ENCODE results near the gene GABRG3.

Gene GABRG3

DNA sequence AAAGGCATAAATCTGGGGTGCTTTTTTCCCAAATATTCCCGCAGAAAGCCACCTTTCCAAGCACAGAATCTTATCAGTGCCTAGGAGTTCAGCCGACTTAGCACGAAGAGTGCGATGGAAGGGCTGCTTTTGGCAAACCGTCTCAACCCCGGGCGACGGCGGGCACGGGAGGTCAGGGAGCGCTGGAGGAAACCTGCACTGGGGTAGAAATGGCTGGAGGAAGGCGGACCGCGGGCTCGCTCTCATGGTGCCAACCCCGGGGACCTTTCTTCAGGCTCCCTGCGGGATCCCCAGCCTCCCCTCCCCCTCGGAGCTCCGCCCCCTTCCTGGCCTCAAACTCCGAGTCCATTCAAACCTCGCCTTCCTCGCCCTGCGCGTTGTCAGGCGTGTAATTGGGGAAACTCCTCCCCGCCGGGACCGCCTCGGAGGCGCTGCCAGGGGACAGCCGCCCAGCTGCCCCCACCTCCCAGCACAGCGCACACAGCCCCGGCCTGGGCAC lies at the start of gene GABRG3:
Gene GABRG3, plus strand, starts transcription at position 470 of the 499 bp plus-strand sequence.
- DNase-seq (ENCODE audit: low read depth, low spot score) = no peak

DNA sequence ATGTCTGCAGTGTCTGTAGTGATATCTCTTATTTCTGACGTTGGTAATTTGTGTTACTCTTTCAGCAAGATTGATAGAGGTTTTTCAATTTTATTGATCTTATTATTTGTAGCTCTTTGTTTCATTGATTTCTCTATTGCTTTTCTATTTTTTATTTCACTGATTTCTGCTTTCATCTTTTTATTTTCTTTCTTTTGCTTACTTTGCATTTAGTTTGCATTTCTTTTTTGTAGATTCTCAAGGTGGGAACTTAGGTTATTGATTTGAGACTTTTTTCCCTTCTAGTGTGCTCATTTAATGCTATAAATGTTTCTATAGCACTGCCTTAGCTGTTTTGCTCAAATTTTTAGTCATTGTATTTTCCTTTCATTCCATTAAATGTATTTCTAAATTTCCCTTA lies 49.5 kb upstream of the GABRG3 start:
- DNase-seq (ENCODE audit: low read depth, low spot score) = no peak

DNA sequence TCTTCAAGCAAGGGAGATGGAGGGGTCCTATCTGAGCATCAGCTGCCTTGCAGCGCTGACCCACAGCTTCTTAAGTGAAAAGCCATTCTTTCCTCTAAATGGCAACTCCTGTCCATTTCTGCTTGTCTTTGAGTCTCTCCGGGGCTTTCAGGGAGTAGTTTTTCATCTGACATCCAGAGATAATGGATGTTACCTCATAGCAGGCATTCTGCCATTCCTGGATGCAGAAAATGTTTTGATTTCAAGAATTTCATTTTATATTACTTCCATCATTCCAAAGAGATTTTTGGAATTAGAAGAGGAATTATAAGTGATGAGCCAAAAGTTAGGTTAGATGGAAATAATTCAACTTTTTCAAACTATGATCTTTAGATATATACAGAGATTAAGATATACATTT lies 44.9 kb upstream of the GABRG3 start:
- DNase-seq (ENCODE audit: low read depth, low spot score) = no peak

DNA sequence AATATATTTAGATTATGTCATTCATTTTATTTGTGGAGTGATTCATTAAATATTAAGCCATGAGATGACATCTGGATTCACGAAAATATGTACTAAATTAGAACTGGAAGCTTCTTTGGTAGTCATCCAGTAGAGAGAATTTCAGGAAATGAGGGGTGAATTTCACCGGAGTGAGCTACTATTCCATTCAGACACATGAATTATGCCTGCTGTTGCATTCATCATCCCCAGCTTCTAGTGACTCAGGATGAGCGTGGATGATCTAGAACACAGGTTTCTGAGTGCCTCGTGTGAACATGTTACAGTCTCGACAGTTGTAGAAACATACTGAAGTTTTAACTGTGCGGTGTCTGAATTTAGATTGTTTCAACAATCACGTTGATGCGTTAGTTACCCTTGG lies 42.9 kb upstream of the GABRG3 start:
- no peak for DNase-seq (ENCODE audit: low read depth, low spot score)

DNA sequence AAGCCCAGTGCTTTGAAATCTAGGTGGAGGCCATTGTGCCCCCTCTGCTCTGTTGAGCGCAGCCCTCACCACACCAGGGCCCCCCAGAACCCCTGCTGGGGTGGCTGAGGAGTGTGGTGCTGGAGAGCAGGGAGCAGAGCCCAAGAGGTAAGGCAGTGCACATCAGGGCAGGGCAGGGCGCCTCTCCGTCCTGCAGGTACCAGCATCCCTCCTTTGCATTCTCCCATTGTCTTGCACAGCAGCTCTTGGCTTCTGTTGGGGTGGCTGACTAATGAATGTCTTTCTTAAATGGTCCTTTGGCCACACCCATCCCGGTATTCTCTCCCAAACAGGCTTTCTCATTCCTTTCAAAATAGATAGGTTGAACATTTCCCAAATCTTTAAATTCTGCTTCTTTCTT lies 41.4 kb upstream of the GABRG3 start:
- DNase-seq (ENCODE audit: low read depth, low spot score) = no peak

DNA sequence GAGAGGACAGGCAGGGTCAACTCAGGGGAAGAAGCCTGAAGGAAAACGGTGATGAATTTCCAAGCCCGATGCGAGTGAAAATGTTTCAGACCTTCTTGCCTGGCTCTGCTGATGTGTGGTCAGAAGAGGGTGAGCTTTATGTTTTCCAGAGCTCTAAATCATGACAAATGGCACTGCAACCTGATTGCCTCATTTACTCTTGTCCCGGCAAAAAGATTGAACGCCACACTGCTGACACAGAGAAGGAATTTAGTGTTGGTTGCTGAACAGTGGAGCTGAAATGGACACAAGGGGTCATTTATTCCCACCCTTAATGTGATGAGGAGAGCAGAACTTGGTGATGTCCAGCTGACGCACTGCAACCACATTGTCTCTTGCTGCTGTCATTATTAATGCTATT lies 36.1 kb upstream of the GABRG3 start:
- no peak for DNase-seq (ENCODE audit: low read depth, low spot score)

DNA sequence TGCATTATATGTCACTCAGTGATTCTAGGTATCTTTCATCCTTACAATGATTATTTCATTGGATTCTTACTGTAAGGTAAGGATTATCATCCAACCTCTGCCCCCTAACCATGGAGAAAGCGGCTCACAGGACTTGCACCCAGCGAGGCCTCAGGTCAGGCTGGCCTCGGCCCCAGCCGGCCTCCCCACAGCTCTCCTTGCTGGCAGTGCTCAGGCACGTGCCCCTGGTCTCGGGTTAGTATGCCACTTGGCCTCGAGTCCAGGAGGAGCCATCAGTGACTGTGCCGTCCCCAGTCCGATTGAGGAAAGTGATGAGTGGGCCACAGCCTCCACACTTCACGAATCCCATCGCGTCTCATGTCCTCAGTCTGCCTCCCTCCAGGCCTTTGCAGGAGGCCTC lies 35.7 kb upstream of the GABRG3 start:
- DNase-seq (ENCODE audit: low read depth, low spot score) = no peak

DNA sequence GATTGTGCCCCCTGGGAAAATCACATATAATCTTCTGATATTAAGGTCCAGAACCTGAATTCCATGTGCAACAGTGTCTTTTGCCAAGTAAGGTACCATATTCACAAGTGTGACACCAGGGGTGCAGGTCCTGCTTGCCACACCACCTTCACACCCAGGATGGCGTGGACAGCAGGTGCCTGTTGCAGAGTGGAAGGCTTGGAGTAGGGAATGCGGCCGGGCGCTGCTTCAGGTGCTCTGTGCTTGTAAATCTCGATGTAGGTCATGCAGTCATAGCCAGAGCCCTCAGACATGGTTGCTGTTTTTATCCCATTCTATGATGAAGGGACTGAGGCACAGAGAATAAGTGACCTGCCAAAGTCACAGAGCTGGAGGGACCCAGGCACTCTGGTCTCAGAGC lies 34.5 kb upstream of the GABRG3 start:
- DNase-seq (ENCODE audit: low read depth, low spot score) = no peak

DNA sequence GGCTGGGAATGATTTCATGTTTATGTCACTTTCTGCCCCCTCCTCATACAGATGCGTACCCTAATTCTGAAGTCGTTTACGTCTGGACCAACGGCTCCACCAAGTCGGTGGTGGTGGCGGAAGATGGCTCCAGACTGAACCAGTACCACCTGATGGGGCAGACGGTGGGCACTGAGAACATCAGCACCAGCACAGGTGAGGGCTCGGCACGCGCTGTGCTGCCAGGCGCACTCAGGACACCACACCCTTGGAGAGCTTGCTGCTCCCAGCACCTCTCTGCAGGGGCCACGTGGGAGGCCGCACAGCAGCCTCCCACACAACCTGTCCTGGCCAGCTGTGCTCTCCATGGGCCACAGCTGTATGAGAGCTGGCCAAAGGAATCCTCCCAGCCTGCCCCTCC lies 33.8 kb upstream of the GABRG3 start:
- DNase-seq (ENCODE audit: low read depth, low spot score) = no peak

DNA sequence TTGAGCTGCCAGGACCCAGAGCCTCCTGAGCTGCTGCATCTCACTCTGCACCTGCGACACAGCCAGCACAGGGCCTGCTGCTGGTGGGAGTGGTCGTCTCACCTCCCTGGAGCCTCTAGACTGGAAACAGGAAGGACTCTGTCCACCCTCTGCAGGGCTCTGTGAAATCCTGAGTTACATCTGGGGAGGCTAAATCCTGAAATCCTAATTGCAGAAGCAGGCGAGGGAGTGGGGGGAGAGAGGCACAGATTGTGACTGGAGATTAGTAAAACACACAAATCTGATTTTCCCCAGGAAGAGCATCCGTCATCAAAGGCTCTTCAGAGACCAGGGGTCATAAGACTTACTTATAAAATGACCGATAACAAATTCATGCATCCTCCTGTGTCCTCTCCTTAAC lies 31.6 kb upstream of the GABRG3 start:
- DNase-seq (ENCODE audit: low read depth, low spot score) = no peak

DNA sequence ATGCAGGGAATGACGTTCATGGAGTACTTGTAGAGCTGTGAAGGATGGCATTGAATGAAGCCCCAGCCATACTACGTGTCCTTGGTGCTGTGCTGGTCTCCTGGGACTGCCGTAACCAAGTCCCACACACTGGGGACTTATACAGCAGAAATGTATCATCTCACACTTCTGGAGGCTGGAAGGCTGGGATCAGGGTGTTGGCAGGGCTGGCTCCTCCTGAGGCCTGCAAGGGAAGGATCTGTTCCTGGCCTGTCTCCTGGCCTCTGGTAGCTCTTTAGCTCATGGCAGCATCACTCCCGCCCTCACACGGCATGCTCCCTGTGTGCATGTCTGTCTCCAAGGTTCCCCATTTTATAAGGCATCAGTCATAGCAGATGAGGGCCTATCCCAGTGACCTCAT lies 29.5 kb upstream of the GABRG3 start:
- DNase-seq (ENCODE audit: low read depth, low spot score) = no peak

DNA sequence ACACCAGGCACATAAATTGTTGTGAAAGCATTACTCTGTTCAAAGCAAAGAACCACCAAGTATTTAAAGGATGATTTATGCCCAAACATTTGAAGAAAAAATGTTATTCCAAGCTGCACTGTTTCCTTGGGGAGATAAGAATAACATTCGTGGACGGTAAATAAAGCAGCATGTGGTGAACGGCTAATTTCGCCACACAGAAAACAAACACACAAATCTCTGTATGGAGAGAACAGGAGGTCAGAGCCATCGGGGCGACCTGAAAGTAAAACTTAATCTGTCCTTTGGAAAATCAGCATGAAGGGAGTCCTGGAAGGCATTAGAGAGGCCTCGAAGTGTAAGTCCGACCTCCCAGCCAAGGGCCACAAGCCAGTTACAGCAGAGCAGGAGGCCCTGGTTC lies 27.1 kb upstream of the GABRG3 start:
- DNase-seq (ENCODE audit: low read depth, low spot score) = no peak

DNA sequence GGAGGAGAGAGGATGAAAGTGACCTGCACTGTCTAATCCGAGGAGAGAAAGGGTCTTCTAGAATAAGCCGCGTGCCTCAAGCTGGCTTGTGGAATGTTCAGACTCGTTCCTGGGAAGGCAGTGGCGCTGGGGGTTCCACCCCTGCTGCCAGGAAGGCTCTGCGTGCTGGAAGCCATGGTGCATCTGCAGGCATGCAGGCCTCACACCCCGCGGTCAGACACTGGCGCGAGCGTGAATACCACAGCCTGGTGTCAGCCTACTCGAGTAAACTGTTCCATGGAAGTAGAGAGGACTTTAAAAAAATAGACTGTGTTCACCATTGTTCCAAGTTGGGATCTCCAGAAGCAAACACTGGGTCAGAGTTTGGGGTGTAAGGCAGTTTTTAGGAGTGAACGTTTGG lies 25.9 kb upstream of the GABRG3 start:
- DNase-seq (ENCODE audit: low read depth, low spot score) = no peak

DNA sequence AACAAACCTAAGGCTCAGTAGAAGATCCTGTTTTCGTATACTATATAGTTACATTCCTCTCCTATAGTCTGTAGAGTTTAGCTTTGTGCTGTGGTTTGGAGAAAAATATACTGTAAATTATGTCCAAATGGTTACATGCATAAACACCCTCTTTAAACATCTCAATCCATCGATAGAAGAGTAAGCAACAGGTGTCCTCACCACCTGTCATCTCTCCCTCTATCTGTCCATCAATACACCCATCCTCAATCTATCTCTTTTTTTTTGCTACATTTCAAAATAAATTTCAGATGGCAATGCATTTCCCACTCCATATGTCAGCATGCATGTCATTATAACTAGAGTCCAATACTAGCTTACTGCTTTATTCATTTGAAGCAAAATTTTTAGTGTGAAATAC lies 21.0 kb upstream of the GABRG3 start:
- DNase-seq (ENCODE audit: low read depth, low spot score) = no peak

DNA sequence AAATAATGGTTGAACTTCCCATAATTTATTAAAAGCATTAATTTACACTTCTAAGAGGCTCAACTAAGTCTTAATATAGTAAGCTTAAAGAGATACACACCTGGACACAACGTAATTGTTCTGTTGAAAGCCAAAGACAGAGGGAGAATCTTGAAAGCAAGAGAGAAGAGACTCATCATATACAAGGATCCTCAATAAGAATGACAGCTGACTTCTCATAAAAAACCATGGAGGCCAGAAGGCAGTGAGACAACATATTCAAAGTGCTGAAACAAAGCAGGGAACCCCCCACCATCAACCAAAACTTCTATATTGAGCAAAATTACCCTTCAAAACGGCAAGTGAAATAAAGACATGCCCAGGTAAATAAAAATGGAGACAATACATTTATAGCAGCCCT lies 16.6 kb upstream of the GABRG3 start:
- no peak for DNase-seq (ENCODE audit: low read depth, low spot score)

DNA sequence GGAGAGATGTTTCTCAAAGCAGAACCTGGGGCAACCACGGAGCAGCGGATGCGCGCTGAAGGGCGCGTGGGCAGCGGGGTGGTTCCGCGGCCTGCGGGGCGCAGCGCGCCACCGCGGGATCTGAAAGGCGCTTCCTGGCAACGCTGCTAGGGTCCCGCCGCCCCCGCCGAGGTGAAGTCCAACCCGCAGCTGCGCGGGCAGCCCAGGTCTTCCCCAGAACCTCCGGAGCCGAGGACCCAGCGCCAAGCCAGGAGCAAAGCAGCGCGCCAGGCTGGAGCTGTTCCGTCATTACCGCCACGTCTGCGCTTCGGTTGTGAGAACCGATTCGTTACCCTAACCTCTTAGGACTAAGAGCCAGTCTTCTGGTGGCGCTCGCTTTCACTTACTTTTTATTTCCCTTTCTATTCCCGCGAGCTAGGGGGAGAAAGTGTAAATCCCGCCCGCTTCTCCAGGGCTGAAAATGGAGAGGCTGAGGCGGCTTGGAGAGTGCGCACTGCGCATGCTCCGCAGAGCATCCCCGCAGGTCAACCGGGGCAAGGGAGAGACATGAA lies 3.2 kb upstream of the GABRG3 start:
- DNase-seq (ENCODE audit: low read depth, low spot score) = no peak

DNA sequence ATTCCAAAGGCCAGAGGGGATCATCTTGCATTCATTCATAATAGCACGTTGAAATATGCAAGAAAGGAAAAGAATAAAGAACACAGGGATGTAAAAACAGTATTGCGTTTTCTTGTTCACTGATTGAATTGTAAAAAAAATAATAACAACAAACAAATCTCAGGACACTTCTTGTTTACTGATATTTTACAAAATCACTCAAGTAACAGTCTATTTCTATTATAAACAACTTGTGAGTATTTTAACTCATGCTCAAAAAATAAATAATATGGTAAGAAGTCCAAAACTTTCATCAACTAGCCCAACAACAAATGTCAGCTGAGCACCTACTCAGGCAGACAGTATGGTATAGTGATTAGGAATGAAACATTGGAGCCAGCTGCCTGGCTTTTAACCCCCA lies 2.2 kb upstream of the GABRG3 start:
- no peak for DNase-seq (ENCODE audit: low read depth, low spot score)

DNA sequence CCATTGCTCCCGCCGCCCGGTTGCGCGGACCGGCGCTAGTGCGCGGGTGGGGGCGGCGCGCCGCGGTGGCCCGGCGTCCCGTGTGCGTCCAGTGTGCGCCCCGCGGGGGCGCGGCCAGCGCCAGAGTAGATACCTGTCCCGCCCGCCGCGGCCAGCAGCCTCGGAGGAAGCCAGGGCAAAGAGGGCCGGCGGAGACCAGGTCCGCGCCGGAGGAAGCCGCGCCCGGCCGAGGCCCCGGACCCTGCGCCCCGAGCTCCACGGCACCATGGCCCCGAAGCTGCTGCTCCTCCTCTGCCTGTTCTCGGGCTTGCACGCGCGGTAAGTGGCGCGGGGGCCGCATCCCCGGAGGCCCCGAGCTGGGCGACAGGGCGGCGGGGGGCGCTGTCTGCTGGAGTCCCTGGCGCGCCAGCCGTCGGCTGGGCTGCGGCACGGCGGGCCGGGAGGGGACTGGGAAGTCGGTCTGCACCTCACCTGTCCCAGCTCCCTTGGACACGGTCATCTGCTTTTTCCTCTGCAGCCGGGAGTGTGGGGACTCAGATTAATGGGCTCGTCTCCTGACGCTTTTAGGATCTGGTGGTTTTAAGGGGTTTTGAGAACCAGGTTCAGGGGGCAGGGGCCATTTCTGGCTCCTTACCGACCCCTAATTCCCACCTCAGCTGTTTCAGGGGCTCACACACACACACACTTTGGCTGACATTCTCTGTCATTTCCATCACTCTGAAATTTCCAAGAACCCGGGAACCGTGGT lies 464 bp downstream of the GABRG3 start:
- no peak for DNase-seq (ENCODE audit: low read depth, low spot score)

DNA sequence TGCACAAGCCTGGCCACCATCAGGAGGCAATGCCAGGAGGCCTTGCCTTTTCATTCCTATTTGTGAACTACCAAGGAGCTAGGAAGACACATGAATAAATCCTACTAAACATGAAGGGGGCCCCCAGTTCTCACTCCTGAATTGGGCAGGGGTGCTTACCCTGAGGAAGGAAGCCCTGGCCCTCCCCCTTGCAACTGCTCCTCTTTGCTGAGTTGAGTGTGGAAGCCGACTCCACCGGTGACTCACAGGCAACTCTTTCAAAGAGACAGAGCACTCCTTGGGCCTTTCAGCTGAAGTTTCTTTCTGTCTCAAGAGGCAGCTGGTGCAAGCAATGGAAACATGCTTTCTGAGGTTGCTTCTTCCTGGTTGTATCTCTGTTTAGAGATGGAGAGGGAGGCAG lies 1.7 kb downstream of the GABRG3 start:
- DNase-seq (ENCODE audit: low read depth, low spot score) = no peak

DNA sequence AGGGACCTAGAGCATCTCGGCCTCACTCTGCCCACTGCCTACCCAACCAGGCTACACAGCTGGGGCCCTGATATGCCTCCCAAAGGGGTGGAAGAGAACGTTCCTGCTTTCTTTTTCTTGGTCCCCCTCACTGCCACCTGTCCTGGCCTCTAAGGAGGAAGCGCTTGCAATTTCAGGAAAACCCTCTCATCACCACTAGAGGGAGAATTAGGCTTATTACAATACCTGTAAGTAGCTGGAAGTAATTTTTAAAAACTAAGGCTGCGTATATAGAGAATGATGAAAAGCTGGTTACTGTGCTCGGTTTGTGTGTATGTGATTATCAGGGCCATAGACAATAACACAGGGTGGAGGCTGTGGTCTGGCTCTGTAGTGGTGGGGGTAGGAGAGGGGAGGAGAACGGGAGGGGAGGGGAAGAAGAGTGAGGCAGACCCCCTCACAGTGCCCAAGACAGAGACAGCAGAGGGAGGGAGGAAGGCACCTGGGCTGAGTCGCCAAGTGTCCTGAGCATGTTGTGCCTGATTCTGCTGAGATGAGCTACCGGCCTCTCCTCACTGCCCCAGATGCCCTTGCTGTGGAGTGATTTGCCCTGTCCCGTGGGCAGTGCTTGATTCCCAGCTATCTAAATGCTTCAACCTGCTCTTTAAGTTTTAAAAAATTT lies 3.3 kb downstream of the GABRG3 start:
- no peak for DNase-seq (ENCODE audit: low read depth, low spot score)

DNA sequence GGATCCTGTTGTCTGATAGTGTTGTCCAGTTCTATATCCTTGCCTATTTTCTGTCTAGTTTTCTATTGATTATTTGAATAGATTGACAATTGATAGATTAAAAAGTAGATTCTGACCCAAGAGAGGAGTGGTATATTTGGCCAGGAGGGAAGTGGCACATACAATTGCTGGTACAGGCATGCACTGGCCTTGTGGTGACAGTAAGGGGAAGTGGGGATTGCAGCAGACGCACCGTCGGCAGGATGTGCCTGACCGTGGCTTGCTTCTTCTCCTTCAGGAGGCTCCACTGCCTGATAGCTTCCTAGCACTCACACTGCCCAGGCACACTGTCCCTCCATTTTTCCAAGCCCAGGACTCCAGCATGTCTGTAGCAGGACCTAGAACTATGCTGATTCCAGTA lies 10.5 kb downstream of the GABRG3 start:
- no peak for DNase-seq (ENCODE audit: low read depth, low spot score)

DNA sequence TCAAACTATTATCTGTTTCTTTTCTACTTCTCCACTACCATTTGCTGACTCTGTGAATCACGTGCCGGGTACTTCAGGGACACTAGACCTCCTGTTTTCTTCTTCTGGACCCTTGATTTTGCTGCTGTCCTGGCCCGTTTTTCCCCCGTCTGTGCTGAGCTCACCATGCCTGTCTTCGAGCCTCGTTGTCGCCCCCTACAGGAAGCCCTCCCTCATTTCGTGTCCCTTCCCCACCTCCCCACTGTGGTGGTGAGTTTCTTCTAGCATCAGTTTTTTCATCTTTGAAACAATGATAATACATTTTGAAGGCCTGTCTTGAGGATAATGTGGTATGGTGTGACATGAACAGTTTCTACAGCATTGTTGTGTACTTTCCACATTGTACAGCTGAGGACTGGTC lies 12.8 kb downstream of the GABRG3 start:
- no peak for DNase-seq (ENCODE audit: low read depth, low spot score)

DNA sequence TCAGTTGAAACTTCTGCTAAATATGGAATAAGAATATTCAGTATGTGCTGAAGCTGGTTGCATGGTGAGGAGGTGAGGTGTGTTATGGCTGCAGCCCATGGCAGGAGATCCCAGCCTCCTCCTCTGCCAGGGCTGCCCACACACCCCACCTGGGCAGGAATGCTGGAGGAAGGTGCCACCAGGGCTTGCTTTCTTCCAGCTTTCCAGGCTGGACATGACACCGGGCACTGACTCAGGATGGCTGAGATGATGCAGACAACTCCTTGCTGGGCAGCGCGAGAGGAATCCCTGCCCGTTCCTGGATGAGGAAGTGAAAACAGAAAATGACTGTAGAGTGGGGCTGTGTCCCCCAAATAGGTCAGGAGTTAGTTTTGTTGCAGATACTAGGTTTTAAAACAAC lies 14.1 kb downstream of the GABRG3 start:
- DNase-seq (ENCODE audit: low read depth, low spot score) = no peak
